Activated T-cell treated with anti-CD3 and anti-CD28 coated beads, Interleukin-2, amount 50 U/mL, for 72 hours (primary cell): ENCODE results near the gene PROKR2. TPM values are rescaled to one million over a fixed set of nuclear protein-coding genes. Genes with fewer than 3 reads are reported as not detected.

Experiments
- ATAC-seq, 2 donors: fragments of 150-1000 bp; cut with Tn5 transposase; replicated peaks in 1 of 2; 2 replicates each; pipeline ENCODE4 v1.10.0; 2021; ENCODE audit warnings: moderate library complexity in 2 of 2, mild to moderate bottlenecking in 1 of 2
- DNase-seq, 2 donors: peaks; one replicate each; pipeline ENCODE4 v3.0.0; 2021 to 2022; ENCODE audit warnings: mixed read lengths in 1 of 2
- H3K27ac Mint-ChIP-seq: one replicate; pipeline ENCODE4 v1.8.0; 2022; ENCODE audit warnings: mild to moderate bottlenecking, moderate library complexity, mixed read lengths
- H3K27me3 Mint-ChIP-seq: one replicate; pipeline ENCODE4 v1.8.0; 2022; ENCODE audit warnings: low read depth, mixed read lengths
- H3K36me3 Mint-ChIP-seq, 2 donors: one replicate each; pipeline ENCODE4 v1.8.0; 2022; ENCODE audit warnings: mixed read lengths in 2 of 2, mild to moderate bottlenecking in 1 of 2; ENCODE audit not compliant: insufficient read depth in 2 of 2
- H3K4me1 Mint-ChIP-seq: one replicate; pipeline ENCODE4 v1.8.0; 2022; ENCODE audit warnings: low read depth, mixed read lengths
- H3K4me3 Mint-ChIP-seq, 2 donors: one replicate each; pipeline ENCODE4 v1.8.0; 2022; ENCODE audit warnings: mild to moderate bottlenecking in 2 of 2, mixed read lengths in 2 of 2, moderate library complexity in 2 of 2
- H3K9me3 Mint-ChIP-seq, 2 donors: one replicate each; pipeline ENCODE4 v1.8.0; 2022; ENCODE audit warnings: mixed read lengths in 2 of 2
- total RNA-seq, 2 donors: library from RNA; stranded (reverse); gene quantifications; one replicate each; pipeline ENCODE4 v1.2.3, GENCODE V29; 2022

Gene PROKR2
- total RNA-seq, 2 donors from 2014 or later, result not detected

- H3K4me3 Mint-ChIP-seq, result no peak overlapping the region
- no peak for DNase-seq
- H3K9me3 Mint-ChIP-seq, result no peaks in the 10 kb centered on the region
- H3K4me1 Mint-ChIP-seq, result no peaks in the 10 kb centered on the region
- H3K36me3 Mint-ChIP-seq, result no peaks in the 10 kb centered on the region
- no peak overlapping the region for H3K27ac Mint-ChIP-seq
- ATAC-seq, result no peak
- H3K27me3 Mint-ChIP-seq, result peaks cover 32% of the 10 kb centered on the region
Observed at GRCh38 chr20:5267092-5267491, 49.7 kb downstream of the PROKR2 start.

Other genes starting within 250 kb of the PROKR2 start
- 10 to 100 TPM; 70.9 to 71.9 TPM for gene TMEM230, start 203.9 kb downstream of the PROKR2 start, total RNA-seq
- 100 to 1,000 TPM; 383 to 474 TPM for gene PCNA, start 197.0 kb downstream of the PROKR2 start, total RNA-seq
- 10 to 100 TPM; 62.0 to 67.2 TPM for gene CDS2, start 189.9 kb downstream of the PROKR2 start, total RNA-seq